Lower leg skin (tissue), 4 donors: Measurements from ENCODE around the gene SPATA7. TPM values are rescaled to one million over a fixed set of nuclear protein-coding genes. Genes with fewer than 3 reads are reported as not detected.

Experiments
- DNase-seq, 2 donors: peaks; one replicate each; pipeline ENCODE4 v3.0.0-alpha.2; 2019; ENCODE audit warnings: low spot score in 2 of 2
- H3K4me3 ChIP-seq: fragments of 200-600 bp; sonication (generic); 2 replicates; pipeline ENCODE4 v1.5.1; 2017; ENCODE audit warnings: mild to moderate bottlenecking, low read depth; ENCODE audit not compliant: poor library complexity, severe bottlenecking
- POLR2A ChIP-seq, 2 donors: fragments of 450-650 bp; IDR thresholded peaks; one replicate each; pipeline ENCODE4 v1.6.1; 2016 to 2017; ENCODE audit warnings: antibody characterized with exemption in 2 of 2, mild to moderate bottlenecking in 1 of 2, moderate library complexity in 1 of 2
- WGBS, 2 donors: methylation state at CpG; one replicate each; pipeline ENCODE4 v1.1.5; 2018; 5-methylcytosine and 5-hydroxymethylcytosine counted together
- intact Hi-C: fragments of 100-400 bp; cut with DNase I; formaldehyde crosslinking; loops from one replicate; pipeline ENCODE4 v1.15.0; 2023; ENCODE audit warnings: low total_unique reads
- total RNA-seq, 4 donors: library from RNA; depleted of rRNA; stranded (reverse); fragments of >200 nt; gene quantifications; one replicate each; pipeline ENCODE4 v1.1.0, GENCODE V29; 2016
- TF ChIP-seq, protein P1 (sequence below), 3 donors: fragments of 450-650 bp; IDR thresholded peaks; one replicate each; pipeline ENCODE4 v1.5.1; 2016; ENCODE audit warnings: antibody characterized with exemption in 3 of 3, mild to moderate bottlenecking in 3 of 3, moderate library complexity in 2 of 3

SPATA7 gene
- total RNA-seq, 4 donors from 2014 or later, result 5.2 to 17.0 (median 11.7) TPM

- intact Hi-C loops, result no loop called here
- H3K4me3 ChIP-seq, result no peak overlapping the region
- 88 to 93% methylated on average over 7 of the region's 7 CpGs for WGBS, 2 donors
- DNase-seq, result no peak
- TF ChIP-seq, protein P1, sequence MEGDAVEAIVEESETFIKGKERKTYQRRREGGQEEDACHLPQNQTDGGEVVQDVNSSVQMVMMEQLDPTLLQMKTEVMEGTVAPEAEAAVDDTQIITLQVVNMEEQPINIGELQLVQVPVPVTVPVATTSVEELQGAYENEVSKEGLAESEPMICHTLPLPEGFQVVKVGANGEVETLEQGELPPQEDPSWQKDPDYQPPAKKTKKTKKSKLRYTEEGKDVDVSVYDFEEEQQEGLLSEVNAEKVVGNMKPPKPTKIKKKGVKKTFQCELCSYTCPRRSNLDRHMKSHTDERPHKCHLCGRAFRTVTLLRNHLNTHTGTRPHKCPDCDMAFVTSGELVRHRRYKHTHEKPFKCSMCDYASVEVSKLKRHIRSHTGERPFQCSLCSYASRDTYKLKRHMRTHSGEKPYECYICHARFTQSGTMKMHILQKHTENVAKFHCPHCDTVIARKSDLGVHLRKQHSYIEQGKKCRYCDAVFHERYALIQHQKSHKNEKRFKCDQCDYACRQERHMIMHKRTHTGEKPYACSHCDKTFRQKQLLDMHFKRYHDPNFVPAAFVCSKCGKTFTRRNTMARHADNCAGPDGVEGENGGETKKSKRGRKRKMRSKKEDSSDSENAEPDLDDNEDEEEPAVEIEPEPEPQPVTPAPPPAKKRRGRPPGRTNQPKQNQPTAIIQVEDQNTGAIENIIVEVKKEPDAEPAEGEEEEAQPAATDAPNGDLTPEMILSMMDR (IDR thresholded peaks at IDR 0.05), result no peak
- no peak for TF ChIP-seq POLR2A (IDR thresholded peaks at IDR 0.05)
Measured at GRCh38 chr14:88470542-88471440, 85.3 kb downstream of the SPATA7 start.

DNA sequence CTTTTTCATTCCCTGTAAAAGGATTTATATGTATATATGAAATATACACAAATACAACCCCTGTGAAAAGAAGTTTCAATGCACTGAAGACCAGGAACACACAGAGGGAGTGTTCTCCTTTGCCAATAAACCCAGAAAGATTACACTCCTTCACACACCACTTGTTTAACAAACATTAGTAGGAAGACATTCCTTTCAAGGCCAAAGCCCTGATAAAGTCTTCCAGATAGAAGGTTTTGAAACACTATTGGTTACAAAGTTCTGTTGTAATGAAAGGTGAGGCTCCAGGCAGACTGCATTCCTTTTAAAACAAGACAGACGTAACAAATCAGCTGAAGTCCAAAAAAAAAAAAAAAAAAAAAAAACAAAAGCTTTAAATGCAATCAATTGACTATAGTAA is 88.3 kb downstream of the SPATA7 start:
- intact Hi-C loops, result no loop called here
- no peak overlapping the region for H3K4me3 ChIP-seq
- 52 to 70% methylated on average over 1 of the region's 1 CpG for WGBS, 2 donors

GRCh38 chr14:88476214-88476774 is 90.8 kb downstream of the SPATA7 start:
- TF ChIP-seq, protein P1 (IDR thresholded peaks at IDR 0.05), result no peak
- TF ChIP-seq POLR2A (IDR thresholded peaks at IDR 0.05), result no peak
- H3K4me3 ChIP-seq, result no peak overlapping the region
- intact Hi-C loops, result no loop called here
- no peak for DNase-seq
- WGBS, 2 donors, result 90 to 94% methylated on average over 7 of the region's 7 CpGs

More for the DNA sequence above, 88.3 kb downstream of the SPATA7 start:
- TF ChIP-seq, protein P1 (IDR thresholded peaks at IDR 0.05), result no peak
- TF ChIP-seq POLR2A (IDR thresholded peaks at IDR 0.05), result no peak
- DNase-seq, result no peak

DNA sequence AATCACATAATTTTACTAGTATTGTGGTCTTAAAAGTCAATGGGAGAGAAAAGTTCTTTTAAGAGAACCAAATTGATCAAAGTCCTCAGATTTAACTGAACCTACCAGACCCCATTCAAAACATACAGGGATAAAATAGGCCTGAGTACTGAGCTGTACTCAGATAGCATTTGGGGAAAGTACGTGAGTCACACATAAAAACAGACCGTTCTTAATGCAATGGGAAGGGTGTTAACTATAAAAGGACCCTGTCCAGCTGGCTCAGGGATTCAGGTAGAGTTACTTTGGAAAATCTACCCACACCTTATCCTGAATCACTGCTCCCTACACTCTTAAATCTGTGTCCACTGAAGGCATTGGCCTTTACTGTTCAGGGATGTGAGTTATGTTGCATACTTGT is 91.4 kb downstream of the SPATA7 start:
- WGBS, 2 donors, result 76 to 79% methylated on average over 2 of the region's 2 CpGs
- no peak for DNase-seq
- H3K4me3 ChIP-seq, result no peak overlapping the region
- TF ChIP-seq POLR2A (IDR thresholded peaks at IDR 0.05), result no peak
- TF ChIP-seq, protein P1 (IDR thresholded peaks at IDR 0.05), result no peak
- intact Hi-C loops, result no loop called here

DNA sequence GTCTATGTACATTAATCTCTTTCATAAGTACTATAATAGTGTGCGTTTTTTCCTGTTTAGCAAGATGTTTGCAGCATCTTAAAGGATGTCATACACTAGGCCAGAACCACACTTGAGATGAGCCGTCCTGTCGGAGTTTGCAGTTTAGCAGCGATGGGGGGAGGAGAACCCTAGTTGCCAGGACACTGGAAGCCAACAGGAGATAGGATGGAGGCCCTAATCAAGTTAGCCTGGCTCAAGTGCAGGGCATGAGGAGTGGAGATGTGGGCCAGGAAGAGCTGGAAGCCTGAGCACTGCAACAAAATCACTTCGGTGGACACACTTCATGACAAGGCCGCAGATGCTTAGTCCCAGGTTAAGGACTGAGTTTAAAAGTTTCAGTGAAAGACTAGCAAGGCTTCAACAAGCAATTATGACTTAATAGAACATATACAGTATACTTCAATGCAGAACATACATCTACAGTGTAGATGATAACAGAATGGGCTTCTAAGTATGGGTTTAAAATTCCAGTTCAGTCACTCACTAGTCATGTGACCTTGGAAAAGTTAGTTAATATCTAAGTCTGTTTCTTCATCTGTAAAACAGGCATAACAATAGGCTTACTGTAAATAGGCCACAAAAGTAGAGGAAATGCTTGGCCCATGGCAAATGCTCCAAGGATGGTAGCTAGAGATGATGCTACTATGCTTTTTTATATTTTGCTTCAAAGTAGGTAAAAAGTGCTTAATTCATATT is 92.2 kb downstream of the SPATA7 start:
- TF ChIP-seq, protein P1 (IDR thresholded peaks at IDR 0.05), result no peak
- TF ChIP-seq POLR2A (IDR thresholded peaks at IDR 0.05), result no peak
- DNase-seq, result no peak
- intact Hi-C loops, result no loop called here
- H3K4me3 ChIP-seq, result no peak overlapping the region
- 92 to 99% methylated on average over 6 of the region's 6 CpGs for WGBS, 2 donors
